Neuron (in vitro differentiated cells): ENCODE data around the gene ACSM5.

Experiments used
- H2AFZ ChIP-seq: one replicate; pipeline ENCODE4 v1.6.1; 2013; ENCODE audit warnings: low read depth, mild to moderate bottlenecking, inconsistent platforms, low read length, moderate library complexity
- H3K27me3 ChIP-seq: one replicate; pipeline ENCODE4 v1.6.1; 2013; ENCODE audit warnings: low read length; ENCODE audit not compliant: insufficient read depth
- H3K36me3 ChIP-seq: one replicate; pipeline ENCODE4 v1.6.1; 2013; ENCODE audit warnings: low read length; ENCODE audit not compliant: insufficient read depth
- H3K4me1 ChIP-seq: one replicate; pipeline ENCODE4 v1.6.1; 2013; ENCODE audit warnings: low read length; ENCODE audit not compliant: insufficient read depth
- H3K4me3 ChIP-seq: 2 replicates; pipeline ENCODE4 v1.5.1; 2013; ENCODE audit warnings: mild to moderate bottlenecking, low read length, moderate library complexity
- H3K9me3 ChIP-seq: one replicate; pipeline ENCODE4 v1.6.1; 2013; ENCODE audit warnings: low read length

Gene ACSM5

GRCh38 chr16:20388854-20389253 is 20.5 kb upstream of the ACSM5 start:
- Histone ChIP-seq H3K4me3 (no peak overlapping the region), H3K27me3 (no peaks in the 10 kb centered on the region), H3K4me1 (peaks cover 10% of the 10 kb centered on the region), H3K9me3 (no peaks in the 10 kb centered on the region), H3K36me3 (no peaks in the 10 kb centered on the region), H2AFZ (no peak overlapping the region)

DNA sequence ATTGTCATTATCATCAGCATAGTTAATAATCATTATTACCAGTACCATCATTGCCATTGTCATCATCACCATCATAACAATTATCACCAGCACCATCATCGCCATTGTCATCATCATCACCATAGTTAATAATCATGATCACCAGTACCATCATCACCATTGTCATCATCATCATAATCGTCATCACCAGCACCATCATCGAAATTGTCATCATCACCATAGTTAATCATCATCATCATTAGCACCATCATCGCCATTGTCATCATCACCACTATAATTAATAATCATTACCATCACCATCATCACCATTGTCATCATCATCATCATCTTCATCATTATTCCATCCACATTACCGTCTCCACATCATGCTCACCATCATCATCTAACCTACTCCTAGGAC is 18.3 kb upstream of the ACSM5 start:
- Histone ChIP-seq H3K36me3 (no peaks in the 10 kb centered on the region), H2AFZ (no peak overlapping the region), H3K27me3 (no peaks in the 10 kb centered on the region), H3K4me1 (peaks cover 4% of the 10 kb centered on the region), H3K4me3 (no peak overlapping the region), H3K9me3 (no peaks in the 10 kb centered on the region)

DNA sequence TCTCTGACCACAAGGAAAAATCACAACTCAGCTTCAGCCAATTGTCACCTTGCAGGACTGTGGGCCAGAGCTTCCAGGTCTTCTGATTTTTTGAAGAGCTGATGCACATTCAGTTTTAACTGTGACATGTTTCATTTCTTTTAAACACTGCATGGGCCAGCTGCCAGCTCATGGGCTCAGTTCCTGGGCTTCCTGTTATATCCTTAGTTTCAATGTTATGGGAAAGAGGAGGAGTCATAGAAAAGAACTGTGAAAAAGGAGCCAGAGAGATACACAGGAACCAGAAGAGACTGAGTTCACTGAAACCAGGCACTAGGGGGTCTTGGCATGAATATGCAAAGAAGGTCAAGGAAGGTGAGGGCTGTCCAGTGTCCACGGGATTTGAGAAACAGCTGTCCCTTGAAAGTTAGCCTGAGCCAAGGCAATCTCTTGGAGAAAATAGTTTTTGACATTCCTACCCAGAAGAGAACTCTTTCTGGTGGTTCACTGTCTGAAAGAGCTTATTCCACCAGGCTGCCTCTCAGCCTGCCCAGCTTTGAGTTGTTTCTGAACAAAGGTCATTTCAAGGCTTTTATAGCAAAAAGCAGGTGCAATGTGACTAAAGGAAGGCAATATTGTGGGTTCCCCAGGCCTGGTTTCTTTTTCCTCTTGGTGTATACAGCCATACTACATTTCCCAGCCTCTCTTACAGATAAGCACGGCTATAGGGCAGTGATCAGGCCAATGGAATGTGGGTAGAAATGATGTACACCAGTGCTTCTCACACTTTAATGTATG is 15.3 kb upstream of the ACSM5 start:
- Histone ChIP-seq H3K4me1 (no peaks in the 10 kb centered on the region), H3K27me3 (no peaks in the 10 kb centered on the region), H3K36me3 (no peaks in the 10 kb centered on the region), H3K9me3 (no peaks in the 10 kb centered on the region), H3K4me3 (no peak overlapping the region), H2AFZ (no peak overlapping the region)

DNA sequence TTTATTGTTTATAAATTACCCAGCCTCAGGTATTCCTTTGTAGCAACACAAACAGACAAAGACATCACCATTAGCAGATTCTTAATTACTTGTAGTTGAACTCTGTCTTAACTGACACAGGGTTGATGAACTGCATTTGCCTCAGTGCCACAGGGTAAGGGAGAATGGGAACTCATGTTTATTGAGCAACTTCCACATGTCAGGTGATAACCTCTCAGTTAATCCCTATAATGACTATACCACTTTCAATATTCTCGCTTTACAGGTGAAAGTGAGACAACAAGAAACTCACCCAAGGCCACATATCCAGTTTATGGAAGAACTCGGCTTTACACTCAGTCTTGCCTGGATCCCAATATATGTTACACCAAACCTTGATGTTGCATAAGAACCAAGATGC is 13.4 kb upstream of the ACSM5 start:
- Histone ChIP-seq H3K4me3 (no peak overlapping the region), H3K36me3 (no peaks in the 10 kb centered on the region), H3K9me3 (no peaks in the 10 kb centered on the region), H2AFZ (no peak overlapping the region), H3K4me1 (no peaks in the 10 kb centered on the region), H3K27me3 (no peaks in the 10 kb centered on the region)

DNA sequence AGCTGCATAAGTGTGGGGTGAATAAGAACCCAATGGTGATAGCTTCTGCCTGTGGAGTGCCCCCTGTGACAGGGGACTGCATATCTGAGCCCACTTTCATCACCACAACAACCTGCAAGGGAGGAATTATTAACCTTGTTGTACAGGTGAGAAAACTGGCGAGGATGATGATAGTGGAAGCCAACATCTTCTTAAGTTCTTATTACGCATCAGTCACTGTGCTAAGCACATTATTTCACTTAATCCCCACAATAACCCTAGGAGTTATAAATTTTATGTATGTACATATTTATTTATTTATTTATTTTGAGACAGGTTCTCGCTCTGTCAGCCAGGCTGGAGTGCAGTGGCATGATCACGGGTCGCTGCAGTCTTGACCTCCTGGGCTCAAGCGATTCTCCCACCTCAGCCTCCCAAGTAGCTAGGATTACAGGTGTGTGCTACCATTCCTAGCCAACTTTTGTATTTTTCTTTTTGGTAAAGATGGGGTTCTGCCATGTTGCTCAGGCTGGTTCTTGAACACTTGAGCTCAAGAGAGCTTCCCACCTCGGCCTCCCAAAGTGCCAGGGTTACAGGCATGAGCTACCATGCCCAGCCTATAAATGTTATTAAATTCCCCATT is 12.4 kb upstream of the ACSM5 start:
- H3K4me1 ChIP-seq: no peaks in the 10 kb centered on the region
- H3K4me3 ChIP-seq: no peak overlapping the region
- H3K9me3 ChIP-seq: no peaks in the 10 kb centered on the region
- no peaks in the 10 kb centered on the region for H3K36me3 ChIP-seq
- H2AFZ ChIP-seq: no peak overlapping the region
- no peaks in the 10 kb centered on the region for H3K27me3 ChIP-seq

DNA sequence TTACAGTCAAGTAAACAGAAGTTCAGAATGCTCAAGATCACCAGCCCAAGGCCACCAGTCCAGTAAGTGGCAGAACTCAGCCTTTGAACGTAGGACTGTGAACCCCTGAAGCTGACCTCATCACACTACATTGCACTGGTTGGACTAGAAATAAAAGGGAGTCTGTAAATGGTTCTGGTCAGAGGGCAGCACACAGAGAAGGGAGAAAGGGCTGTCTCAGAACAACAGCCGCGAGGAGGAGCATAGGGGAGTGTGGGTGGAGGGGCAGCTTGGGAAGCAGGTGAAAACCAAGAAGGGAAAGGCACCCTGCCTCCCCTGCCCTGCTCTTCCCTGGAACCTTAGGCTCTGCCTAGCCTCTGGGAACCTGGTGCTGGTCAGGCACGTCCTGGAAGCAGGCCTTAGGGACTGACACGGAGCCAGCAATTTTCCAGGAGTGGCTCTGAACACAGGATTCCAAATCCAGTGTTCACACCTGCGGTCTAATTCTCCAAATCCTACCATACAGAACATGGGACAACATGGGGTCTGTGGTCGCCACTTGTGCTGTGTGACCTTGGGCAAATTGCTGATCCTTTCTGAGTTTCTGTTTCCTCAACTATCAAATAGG is 11.8 kb upstream of the ACSM5 start:
- H3K27me3 ChIP-seq: no peaks in the 10 kb centered on the region
- H2AFZ ChIP-seq: no peak overlapping the region
- no peak overlapping the region for H3K4me3 ChIP-seq
- no peaks in the 10 kb centered on the region for H3K4me1 ChIP-seq
- no peaks in the 10 kb centered on the region for H3K36me3 ChIP-seq
- H3K9me3 ChIP-seq: no peaks in the 10 kb centered on the region

DNA sequence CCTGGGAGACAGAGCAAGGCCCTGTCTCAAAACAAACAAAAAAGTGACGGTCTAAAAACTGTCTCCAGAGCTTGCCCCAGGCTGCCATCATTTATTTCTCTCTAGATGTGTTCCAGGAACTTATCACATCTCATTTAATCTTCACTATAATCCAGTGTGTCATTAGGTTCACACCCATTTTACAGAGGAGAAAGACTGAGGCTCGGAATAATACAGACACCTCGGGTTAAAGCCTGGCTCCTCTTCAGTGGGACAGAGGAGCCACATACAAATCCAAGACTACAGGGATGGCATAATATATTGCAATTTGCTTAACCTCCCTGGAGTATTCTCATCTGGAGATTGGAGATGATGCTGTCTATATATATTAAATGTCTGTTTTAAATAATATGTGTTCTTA is 10.7 kb upstream of the ACSM5 start:
- H3K9me3 ChIP-seq: no peaks in the 10 kb centered on the region
- no peaks in the 10 kb centered on the region for H3K4me1 ChIP-seq
- no peak overlapping the region for H2AFZ ChIP-seq
- no peaks in the 10 kb centered on the region for H3K36me3 ChIP-seq
- no peak overlapping the region for H3K4me3 ChIP-seq
- H3K27me3 ChIP-seq: no peaks in the 10 kb centered on the region

- no peaks in the 10 kb centered on the region for H3K27me3 ChIP-seq
- no peak overlapping the region for H2AFZ ChIP-seq
- H3K4me1 ChIP-seq: no peaks in the 10 kb centered on the region
- no peak overlapping the region for H3K4me3 ChIP-seq
- no peaks in the 10 kb centered on the region for H3K9me3 ChIP-seq
- no peaks in the 10 kb centered on the region for H3K36me3 ChIP-seq
These were observed 10.1 kb upstream of the ACSM5 start for GRCh38 chr16:20399185-20399584.

- Histone ChIP-seq H3K4me3 (no peak overlapping the region), H3K4me1 (no peaks in the 10 kb centered on the region), H3K27me3 (no peaks in the 10 kb centered on the region), H2AFZ (no peak overlapping the region), H3K9me3 (no peaks in the 10 kb centered on the region), H3K36me3 (no peaks in the 10 kb centered on the region)
These were observed 8.3 kb upstream of the ACSM5 start for GRCh38 chr16:20401066-20401465.

GRCh38 chr16:20401475-20402016 is 7.8 kb upstream of the ACSM5 start:
- H3K4me1 ChIP-seq: no peaks in the 10 kb centered on the region
- no peaks in the 10 kb centered on the region for H3K36me3 ChIP-seq
- no peaks in the 10 kb centered on the region for H3K27me3 ChIP-seq
- H3K9me3 ChIP-seq: no peaks in the 10 kb centered on the region
- H2AFZ ChIP-seq: no peak overlapping the region
- no peak overlapping the region for H3K4me3 ChIP-seq

GRCh38 chr16:20402651-20403050 is 6.7 kb upstream of the ACSM5 start:
- no peak overlapping the region for H2AFZ ChIP-seq
- no peaks in the 10 kb centered on the region for H3K27me3 ChIP-seq
- H3K4me3 ChIP-seq: no peak overlapping the region
- no peaks in the 10 kb centered on the region for H3K4me1 ChIP-seq
- H3K36me3 ChIP-seq: no peaks in the 10 kb centered on the region
- H3K9me3 ChIP-seq: no peaks in the 10 kb centered on the region

GRCh38 chr16:20404637-20405036 is 4.7 kb upstream of the ACSM5 start, which contains the start of gene PDILT:
Gene PDILT, minus strand, starts transcription at chr16:20404737. Its CDS starts 5,437 bp downstream, at chr16:20399300.
- H3K9me3 ChIP-seq: no peaks in the 10 kb centered on the region
- H2AFZ ChIP-seq: no peak within 1 kb of the TSS
- H3K27me3 ChIP-seq: no peaks in the 10 kb centered on the region
- H3K36me3 ChIP-seq: no peaks in the 10 kb centered on the region
- H3K4me1 ChIP-seq: no peaks in the 10 kb centered on the region
- H3K4me3 ChIP-seq: no peak within 1 kb of the TSS

DNA sequence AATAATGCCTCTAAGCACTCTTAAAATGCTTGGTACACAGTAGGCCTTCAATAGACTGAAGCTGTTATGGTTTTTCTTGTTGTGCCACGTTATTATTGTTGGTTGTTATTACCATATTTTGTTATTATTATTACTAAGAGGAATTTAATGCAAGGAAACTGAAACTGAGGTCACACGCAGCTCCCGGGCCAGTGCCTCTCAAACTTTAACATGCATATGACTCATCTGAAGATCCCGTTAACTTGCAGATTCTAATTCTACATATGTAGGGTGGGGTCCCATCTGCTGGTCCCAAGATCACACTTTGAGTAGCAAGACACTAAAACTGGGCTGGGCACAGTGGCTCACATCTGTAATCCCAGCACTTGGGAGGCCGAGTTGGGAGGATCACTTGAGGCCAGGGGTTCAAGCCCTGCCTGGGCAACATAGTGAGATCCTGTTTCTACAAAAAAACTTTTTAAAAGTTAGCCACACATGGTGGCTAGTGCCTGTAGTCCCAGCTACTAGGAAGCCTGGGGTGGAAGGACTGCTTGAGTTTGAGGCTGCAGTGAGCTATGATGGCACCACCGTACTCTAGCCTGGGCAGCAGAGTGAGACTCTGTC is 888 bp downstream of the ACSM5 start:
- no peak overlapping the region for H2AFZ ChIP-seq
- no peaks in the 10 kb centered on the region for H3K4me1 ChIP-seq
- no peaks in the 10 kb centered on the region for H3K27me3 ChIP-seq
- H3K4me3 ChIP-seq: no peak overlapping the region
- H3K9me3 ChIP-seq: no peaks in the 10 kb centered on the region
- H3K36me3 ChIP-seq: no peaks in the 10 kb centered on the region
